ENCODE data around the gene PNPO.
"Not testable (repeated sequence)": the region's sequence is repeated elsewhere in the genome, so short reads cannot be mapped to it uniquely, and the experiment has no call there.

The PNPO gene

DNA sequence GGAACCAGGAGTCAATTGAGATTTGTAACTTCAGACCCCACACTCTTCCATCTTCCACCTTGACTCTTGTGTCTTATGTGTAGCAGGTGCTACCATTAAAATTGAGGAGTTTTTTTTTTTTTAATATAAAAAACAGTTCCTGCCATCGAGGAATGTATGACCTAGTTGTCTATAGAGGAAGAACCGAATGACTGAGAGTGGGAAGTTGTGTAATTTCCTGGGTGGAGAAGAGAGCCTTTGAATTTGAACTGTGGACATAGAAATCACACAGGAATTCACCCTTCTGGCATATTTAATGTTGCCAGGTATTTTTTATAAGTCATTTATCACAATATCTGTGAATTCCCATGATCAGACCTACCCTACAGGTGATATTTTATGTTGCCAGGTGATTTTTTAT is 23.4 kb upstream of the PNPO start:
- no peak for DNase-seq (ENCODE audit: low read depth)

DNA sequence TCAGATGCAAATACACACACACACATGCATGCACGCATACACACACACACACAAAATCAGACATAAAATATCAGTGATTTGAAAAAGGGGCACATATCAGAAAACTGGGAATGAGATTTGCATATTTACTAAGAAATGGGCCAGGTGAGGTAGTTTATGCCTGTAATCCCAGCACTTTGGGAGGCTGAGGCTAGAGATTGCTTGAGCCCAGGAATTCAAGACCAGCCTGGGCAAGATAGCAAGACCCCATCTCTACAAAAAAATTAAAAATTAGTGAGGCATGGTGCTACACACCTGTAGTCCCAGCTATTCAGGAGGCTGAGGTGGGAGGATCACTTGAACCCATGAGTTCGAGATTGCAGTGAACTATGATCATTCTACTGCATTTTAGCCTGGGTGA is 22.4 kb upstream of the PNPO start:
- no peak for DNase-seq (ENCODE audit: low read depth)

DNA sequence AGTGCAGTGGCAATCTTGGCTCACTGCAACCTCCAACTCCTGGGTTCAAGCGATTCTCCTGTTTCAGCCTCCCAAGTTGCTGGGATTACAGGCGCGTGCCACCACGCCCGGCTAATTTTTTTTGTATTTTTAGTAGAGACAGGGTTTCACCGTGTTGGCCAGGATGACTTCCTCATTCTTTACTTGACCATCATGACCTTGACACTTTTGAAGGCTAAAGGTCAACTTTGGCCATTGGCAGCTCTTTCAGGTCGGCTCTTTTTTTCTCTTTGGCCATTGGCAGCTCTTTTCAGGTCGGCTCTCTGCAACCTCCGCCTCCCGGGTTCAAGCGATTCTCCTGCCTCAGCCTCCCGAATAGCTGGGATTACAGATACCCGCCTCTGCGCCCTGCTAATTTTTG is 21.5 kb upstream of the PNPO start:
- DNase-seq (ENCODE audit: low read depth) = not testable (repeated sequence)

DNA sequence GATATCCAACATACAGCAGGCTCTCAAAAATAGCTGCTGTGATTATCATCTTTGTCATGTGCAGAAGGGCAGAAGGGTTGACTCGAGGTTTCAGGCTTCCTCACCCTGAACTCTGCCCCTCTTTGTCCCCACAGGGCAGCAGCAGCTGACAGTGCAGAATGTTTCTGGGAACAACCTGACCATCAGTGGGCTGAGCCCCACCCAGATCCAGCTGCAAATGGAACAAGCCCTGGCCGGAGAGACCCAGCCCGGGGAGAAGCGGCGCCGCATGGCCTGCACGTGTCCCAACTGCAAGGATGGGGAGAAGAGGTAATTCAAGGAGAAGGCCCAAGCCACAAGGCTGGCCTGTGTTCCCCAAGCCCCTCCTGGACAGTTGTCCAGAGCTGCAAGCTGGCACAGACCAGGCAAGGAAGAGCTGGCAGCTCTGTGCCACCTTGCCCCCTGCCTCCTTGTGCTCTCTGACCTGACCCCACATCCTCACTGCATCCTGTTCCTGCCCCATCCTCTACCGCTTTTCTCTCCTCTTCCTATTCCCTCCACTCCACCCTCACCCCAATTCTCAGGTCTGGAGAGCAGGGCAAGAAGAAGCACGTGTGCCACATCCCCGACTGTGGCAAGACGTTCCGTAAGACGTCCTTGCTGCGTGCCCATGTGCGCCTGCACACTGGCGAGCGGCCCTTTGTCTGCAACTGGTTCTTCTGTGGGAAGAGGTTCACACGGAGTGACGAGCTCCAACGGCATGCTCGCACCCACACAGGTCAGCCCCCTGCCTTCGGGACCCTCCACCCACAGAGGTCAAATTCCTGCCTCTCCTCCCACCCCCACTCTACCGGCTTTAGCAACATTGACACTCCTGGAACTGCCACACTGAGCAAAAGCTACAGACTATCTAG is 16.3 kb upstream of the PNPO start:
- DNase-seq (ENCODE audit: low read depth) = no peak

DNA sequence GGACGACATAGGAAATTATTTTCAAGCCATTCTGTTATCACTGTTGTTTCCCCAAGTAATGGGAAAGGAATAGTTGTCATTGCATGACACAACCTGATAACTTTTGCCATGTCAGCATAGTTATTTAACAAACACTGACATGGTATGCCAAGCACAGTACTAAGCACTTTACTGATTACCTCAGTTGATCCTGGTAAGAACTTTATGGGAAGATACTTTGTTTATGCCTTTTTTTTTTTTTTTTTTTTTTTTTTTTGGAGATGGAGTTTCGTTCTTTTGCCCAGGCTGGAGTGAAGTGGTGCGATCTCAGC is 15.7 kb upstream of the PNPO start:
- DNase-seq (ENCODE audit: low read depth) = no peak

- no peak for DNase-seq (ENCODE audit: low read depth)
Observed at GRCh38 chr17:47927821-47928400, 13.5 kb upstream of the PNPO start.

- DNase-seq (ENCODE audit: low read depth) = no peak
Observed at GRCh38 chr17:47928415-47928814, 13.0 kb upstream of the PNPO start.

DNA sequence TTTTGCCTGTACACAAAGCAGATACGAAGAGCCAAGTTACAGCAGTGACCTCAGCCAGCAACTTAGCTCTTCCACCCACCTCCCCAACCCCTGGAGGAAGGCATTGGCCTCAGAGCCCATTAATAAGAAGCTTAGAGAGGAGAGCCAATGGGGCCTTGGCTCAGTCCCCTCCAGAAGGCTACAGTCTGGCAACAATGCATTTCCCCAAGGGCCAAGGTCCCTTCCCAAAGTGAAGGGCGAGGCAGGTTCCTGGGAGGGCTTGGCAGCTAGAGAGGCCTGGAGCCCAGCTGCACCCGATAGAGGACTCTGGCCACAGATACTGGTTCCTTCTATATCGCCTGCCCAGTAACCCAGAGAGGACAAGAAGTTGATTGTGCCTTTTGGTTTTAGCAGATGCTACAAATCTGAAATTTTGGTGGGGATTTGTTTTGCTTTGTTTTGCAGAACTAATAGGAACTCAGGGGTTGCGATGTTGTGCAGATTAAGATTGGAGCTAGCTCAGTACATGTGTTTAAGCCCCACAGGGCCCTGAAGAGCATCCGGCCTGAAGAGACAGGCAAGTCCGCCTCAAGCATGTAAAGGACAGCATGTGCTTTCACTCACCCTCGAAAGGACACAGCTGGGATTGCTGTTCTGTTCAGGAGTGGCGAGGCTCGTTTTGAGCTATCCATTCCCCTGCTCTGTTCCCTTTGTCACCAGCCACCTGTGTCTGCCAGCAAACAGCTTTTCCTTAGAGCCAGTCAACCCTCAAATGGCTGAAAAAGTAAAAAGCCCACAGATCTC is 12.0 kb upstream of the PNPO start:
- no peak for DNase-seq (ENCODE audit: low read depth)

DNA sequence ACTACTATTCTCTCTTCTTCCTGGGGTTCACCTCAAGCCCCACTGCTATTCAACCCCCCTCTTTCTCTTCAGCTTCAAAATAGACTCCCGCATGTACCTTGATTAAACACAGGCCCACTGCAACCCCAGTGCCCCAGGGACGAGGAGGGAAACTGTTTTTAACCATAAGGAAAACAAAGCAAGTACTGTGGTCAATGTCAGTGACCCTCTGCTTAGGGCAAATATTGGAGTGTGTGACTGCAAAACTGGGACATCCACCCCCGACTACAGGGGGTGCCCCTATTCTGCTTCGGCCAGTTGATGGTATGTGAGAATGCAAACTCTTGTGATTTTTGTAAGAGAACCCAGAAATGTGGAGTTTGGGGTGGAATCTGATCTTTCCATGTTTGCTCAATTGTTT is 9.5 kb upstream of the PNPO start:
- DNase-seq (ENCODE audit: low read depth) = no peak

GRCh38 chr17:47934856-47935255 is 6.5 kb upstream of the PNPO start:
- no peak for DNase-seq (ENCODE audit: low read depth)

DNA sequence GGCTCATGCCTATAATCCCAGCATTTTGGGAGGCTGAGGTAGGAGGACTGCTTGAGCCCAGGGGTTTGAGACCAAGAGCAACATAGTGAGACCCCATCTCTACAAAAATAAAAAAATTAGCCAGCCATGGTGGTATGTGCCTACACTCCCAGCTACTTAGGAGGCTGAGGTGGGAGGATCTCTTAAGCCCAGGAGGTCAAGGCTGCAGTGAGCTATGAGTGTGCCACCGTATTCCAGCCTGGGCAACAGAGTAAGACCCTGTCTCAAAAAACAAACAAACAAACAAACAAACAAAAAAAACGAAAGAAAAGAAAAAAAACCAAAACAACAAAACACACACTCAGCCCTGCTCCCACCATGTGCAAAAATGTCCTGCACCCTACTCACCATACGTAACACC is 5.9 kb upstream of the PNPO start:
- DNase-seq (ENCODE audit: low read depth) = not testable (repeated sequence)

DNA sequence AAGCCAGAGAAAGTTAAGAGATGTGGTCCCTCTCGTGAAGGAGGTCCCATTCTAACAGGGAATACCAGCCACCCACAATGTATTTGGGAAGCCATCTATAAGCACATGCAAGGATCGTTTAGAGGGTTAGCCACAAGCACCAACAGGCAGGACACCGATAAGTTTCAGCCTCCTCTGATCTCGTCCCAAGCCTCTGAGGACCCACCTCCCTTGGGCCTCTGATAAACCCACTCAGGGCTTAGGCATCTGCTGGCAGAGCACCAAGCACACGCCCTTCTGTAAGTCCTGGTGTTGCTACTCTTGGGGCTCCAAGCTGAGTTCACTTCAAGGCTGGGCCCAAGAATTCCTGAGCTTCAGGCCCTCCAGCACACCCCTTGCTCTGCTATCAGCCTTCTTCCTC is 5.4 kb upstream of the PNPO start:
- DNase-seq (ENCODE audit: low read depth) = no peak

DNA sequence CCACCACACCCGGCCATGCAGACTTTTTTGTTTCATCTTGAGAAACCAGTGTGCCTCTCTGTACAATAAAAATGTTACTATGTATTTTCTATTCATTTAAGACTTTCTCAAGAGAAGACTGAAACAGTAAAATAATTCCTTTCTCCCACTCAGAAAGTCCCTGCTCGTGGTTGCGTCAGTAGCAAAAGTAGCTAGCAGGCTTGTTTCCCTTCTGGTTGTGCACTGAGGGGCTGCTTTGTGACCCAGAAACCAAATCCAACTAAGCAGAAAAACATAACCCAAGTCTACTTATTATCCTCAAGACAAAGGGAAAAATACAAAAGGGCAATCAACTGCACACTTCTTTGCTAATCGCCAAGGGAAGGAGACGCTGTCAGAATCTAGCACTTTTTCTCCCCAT is 3.4 kb upstream of the PNPO start:
- no peak for DNase-seq (ENCODE audit: low read depth)

DNA sequence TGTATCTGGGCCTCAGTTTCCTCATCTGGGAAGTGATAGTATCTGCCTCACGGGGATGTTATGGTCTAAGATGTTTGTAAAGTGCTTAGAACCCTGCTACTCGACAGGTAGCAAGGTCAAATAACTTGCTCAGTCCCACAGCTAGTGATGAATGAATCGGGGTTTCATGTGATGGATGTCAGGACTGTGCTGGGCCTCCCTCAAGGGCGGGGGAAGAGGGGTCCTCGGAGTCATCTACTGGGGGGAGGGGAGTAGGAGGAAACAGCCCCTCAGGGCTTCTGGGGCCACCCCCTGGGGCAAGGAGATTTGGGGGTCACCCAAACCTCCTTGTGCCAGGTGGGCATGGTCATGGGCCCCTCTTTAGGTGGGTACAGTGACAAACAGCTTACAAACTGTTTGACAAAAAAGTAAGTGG is 732 bp downstream of the PNPO start:
- DNase-seq (ENCODE audit: low read depth) = no peak

GRCh38 chr17:47942568-47942967 is 1.2 kb downstream of the PNPO start:
- DNase-seq (ENCODE audit: low read depth) = no peak

GRCh38 chr17:47945080-47945479 is 3.7 kb downstream of the PNPO start:
- DNase-seq (ENCODE audit: low read depth) = no peak

DNA sequence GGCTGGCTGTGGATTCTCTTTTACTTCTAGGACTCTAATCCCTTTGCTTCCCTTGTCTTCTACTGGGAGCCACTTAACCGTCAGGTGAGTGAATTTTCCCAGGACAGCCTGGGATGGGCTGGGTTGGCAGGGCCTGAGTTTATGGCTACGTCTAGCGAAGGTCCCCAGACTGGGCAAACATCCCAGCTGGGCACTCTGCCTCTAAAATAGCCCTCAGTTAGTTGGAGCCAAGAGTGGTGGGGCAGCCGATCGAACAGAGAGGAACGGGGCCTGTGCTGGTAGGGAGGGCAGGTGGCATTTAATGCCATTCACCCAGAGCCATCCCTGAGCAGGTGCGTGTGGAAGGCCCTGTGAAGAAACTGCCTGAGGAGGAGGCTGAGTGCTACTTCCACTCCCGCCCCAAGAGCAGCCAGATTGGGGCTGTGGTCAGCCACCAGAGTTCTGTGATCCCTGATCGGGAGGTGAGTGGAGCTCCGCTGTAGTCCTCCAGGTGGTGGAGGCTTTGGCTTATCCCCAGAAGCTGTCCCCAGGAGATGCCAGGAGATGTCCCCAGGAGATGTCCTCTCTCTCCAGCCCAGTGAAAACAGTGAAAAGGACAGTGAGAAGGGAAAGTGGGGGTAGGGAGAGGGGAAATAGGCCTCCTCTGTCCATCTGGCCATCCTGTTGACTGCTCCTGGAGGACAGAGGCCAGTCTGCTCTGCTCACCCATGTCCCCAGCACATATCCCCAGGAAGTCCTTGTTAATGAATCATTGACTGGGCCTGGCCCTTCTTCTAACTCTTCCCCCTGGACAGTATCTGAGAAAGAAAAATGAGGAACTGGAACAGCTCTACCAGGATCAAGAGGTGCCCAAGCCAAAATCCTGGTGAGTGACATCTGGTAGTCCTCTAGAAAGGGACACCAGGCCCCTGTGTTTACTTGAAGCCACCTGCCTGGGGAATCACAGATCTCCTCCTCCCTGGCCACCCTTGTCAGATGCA is 4.4 kb downstream of the PNPO start:
- DNase-seq (ENCODE audit: low read depth) = no peak

GRCh38 chr17:47946516-47946915 is 5.1 kb downstream of the PNPO start:
- DNase-seq (ENCODE audit: low read depth) = no peak

DNA sequence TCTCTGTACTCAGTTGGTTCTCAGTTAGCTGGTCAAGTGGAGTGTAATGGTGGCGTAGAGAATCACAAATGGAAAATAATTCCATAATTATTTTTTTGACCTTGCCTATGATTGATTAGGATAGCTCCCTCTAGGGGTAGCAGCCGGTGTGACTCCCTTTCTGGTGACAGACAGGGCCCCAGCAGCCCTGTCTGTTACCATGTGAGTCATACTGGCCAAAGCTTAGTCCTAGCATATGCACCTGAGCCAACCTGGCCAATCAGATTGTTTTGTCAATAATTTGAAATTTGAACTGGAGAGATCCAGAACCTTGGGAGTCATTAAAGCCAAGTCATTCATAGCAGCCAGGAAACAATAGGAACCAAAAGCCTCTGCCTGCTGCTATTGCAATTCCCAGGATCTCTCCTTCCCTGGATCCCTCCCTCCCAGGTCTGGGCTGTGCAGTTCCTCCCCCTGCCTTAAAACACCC is 5.6 kb downstream of the PNPO start:
- peak; percentile 50 for DNase-seq (ENCODE audit: low read depth)

DNA sequence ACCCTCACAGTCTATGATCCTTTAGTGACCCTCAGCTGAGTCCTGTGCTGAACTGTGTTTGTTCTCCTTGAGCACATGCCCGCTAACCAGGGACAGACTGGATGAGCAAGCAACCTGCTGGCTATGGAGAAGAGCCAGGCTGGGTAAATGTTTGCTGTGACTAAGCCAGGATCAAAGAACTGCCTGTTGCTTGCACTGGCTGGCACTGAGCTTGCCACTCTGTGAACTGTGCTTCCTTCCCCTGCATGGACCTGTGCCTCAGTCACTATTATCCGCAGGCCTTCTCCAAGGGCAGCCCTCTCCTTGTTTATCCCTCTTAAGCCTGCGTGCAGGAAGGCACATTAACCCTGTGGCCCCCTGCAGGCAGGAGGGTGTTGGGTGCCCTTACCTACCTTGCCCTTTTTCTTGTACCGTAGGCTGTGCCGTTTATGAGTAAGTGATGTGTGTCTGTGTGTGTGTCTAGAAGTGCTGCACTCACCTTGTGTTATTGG is 7.4 kb downstream of the PNPO start:
- no peak for DNase-seq (ENCODE audit: low read depth)

DNA sequence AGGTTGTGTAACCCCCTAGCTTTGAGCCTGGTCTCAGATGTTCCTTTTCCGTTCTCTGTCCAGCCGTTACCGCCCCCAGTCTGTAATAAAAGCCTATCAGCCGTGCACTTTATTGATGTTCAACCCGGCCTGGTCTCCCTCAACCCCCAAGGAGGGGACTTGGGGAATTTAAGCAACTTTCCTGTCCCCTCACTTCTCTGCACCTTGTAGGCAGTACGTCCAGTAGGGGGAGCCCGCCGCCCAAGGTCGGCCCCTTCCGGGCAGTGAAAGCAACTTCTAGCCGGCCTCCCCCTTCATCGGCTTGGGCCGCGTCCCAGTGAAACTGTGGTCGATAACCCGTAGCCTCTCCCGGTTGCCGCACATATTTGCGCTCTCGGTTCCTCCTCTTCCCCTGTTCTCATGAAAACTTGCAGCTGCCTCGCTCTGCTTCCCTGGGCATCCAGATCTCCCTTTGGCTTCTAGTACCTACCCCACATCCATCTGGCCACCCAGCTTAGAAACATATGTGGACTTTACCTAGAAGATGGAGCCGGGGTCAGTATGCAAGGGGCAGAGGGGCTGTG is 7.9 kb downstream of the PNPO start:
- DNase-seq (ENCODE audit: low read depth) = peak; percentile 71
